Stomach smooth muscle (tissue), 2 donors: ENCODE data around the gene KIF2A.

ENCODE experiments used
- H3K27ac ChIP-seq: one replicate; pipeline ENCODE4 v1.7.0; 2013; ENCODE audit warnings: mild to moderate bottlenecking, low read length, inconsistent platforms
- H3K27me3 ChIP-seq, 2 donors: one replicate each; pipeline ENCODE4 v1.7.0; 2013; ENCODE audit warnings: low read length in 2 of 2; ENCODE audit not compliant: insufficient read depth in 2 of 2, control insufficient read depth in 1 of 2
- H3K36me3 ChIP-seq, 2 donors: one replicate each; pipeline ENCODE4 v1.7.0; 2013; ENCODE audit warnings: low read length in 2 of 2; ENCODE audit not compliant: control insufficient read depth in 2 of 2, insufficient read depth in 2 of 2
- H3K4me1 ChIP-seq: one replicate; pipeline ENCODE4 v1.7.0; 2013; ENCODE audit warnings: low read length; ENCODE audit not compliant: control insufficient read depth, insufficient read depth
- H3K4me3 ChIP-seq, 2 donors: one replicate each; pipeline ENCODE4 v1.7.0; 2013; ENCODE audit warnings: low read length in 2 of 2
- H3K9ac ChIP-seq, 2 donors: one replicate each; pipeline ENCODE4 v1.7.0; 2013; ENCODE audit warnings: low read length in 2 of 2, mild to moderate bottlenecking in 1 of 2
- H3K9me3 ChIP-seq, 2 donors: one replicate each; pipeline ENCODE4 v1.7.0; 2013; ENCODE audit warnings: low read length in 2 of 2; ENCODE audit not compliant: control insufficient read depth in 2 of 2
- donor health status: healthy.
- donor health status: Pancreatic carcinoma.

KIF2A gene

DNA sequence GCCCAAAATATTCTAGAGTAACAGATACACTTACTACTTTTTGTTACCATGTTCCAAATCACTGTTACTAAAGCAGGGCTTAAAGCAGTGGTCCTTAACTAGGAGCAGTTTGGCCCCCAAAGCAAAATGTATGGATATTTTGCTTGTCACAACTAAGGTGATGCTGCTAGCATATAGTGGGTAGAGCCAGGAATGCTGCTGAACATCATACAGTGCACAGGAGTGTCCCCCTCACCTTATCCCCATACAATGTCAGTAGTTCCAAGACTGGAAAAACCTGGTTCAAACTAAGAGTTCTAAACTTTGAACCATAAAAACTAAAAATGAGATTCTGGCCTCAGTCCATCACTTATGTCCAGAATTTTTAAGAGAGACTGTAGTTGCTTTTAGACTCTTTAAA lies 69.6 kb downstream of the KIF2A start:
- Histone ChIP-seq H3K27ac (no peak overlapping the region), H3K27me3 (no peaks in the 10 kb centered on the region), H3K9ac (no peak overlapping the region), H3K36me3 (peaks cover 30 to 36% of the 10 kb centered on the region in 2 donors), H3K4me1 (no peaks in the 10 kb centered on the region), H3K9me3 (no peaks in the 10 kb centered on the region), H3K4me3 (no peak overlapping the region)

DNA sequence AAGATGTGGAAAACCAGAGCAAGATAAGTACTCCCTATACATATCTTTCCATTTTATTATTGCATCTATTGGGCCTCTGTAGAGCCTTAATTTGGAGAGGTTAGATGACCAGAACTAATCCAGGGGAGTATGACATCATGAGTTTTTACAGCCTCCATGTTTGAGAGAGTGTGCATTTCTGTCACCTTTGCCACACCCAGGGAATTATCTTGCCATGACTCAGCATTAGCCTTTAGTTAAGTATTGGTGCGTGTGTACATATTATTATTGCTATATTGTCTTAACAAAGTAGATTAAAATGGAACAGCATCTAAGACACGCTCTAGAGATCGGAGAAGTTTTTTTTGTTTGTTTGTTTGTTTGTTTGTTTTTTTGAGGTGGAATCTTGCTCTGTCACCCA lies 70.1 kb downstream of the KIF2A start:
- Histone ChIP-seq H3K36me3 (peaks cover 31 to 36% of the 10 kb centered on the region in 2 donors), H3K27ac (no peak overlapping the region), H3K9ac (no peak overlapping the region), H3K4me3 (no peak overlapping the region), H3K4me1 (no peaks in the 10 kb centered on the region), H3K27me3 (no peaks in the 10 kb centered on the region), H3K9me3 (no peaks in the 10 kb centered on the region)

DNA sequence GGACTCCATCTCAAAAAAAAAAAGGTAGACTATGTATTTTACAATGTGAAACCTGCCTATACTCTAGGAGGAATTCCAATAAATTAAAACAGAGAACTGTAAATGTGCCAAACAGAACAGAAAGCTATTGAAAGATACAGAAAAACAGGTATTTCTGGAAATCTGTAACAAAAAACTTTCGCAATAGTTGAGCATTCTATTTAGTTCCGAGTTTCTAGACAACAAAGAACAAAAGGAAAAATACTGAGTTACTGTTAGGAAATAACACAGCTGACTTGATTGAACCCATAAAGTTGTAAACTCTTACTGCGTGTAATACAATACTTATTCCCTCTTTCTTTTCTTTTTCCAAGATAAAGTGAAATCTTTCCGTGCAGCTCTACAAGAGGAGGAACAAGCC lies 79.1 kb downstream of the KIF2A start:
- Histone ChIP-seq H3K27me3 (no peaks in the 10 kb centered on the region), H3K36me3 (peaks cover 18 to 32% of the 10 kb centered on the region in 2 donors), H3K27ac (no peak overlapping the region), H3K9ac (no peak overlapping the region), H3K4me1 (no peaks in the 10 kb centered on the region), H3K9me3 (no peaks in the 10 kb centered on the region), H3K4me3 (no peak overlapping the region)

DNA sequence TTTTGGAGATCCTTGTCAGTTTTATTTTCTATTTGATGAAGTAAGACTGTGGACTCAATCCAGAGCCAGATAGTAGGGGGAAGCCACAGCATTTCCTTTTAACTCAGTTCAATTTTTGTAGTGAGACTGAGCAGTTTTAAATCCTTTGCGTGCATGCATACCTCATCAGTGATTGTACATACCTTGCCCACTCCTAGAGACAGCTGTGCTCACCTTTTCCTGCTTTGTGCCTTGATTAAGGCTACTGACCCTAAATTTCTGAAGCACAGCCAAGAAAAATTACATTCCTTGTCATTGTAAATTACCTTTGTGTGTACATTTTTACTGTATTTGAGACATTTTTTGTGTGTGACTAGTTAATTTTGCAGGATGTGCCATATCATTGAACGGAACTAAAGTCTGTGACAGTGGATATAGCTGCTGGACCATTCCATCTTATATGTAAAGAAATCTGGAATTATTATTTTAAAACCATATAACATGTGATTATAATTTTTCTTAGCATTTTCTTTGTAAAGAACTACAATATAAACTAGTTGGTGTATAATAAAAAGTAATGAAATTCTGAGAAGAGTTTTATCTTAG lies 79.9 kb downstream of the KIF2A start:
- Histone ChIP-seq H3K4me1 (no peaks in the 10 kb centered on the region), H3K4me3 (no peak overlapping the region), H3K27ac (no peak overlapping the region), H3K27me3 (no peaks in the 10 kb centered on the region), H3K9me3 (no peaks in the 10 kb centered on the region), H3K9ac (no peak overlapping the region), H3K36me3 (peaks cover 22 to 30% of the 10 kb centered on the region in 2 donors)

DNA sequence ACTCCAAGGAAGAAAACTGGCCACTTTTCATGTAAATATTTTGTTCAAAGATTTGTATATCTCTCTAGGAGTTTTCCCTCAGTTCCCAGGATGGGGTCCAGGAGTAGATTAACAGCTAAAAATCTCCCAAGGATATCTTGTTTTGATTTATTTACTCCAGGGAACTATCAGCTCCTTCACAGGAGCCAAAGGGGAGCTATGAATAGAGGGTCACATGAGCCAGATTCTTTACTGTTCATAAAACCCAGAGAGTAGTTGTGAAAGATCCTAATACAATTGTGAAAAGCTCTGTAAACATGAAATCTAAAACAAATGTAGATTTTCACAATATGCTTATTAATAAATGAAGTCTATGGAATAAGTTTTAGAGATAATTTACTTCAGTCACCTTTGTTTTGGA lies 80.8 kb downstream of the KIF2A start:
- no peaks in the 10 kb centered on the region for H3K4me1 ChIP-seq
- peaks cover 21 to 30% of the 10 kb centered on the region in 2 donors for H3K36me3 ChIP-seq
- no peak overlapping the region for H3K27ac ChIP-seq
- no peaks in the 10 kb centered on the region for H3K27me3 ChIP-seq
- no peaks in the 10 kb centered on the region for H3K9me3 ChIP-seq
- H3K4me3 ChIP-seq: no peak overlapping the region
- no peak overlapping the region for H3K9ac ChIP-seq

DNA sequence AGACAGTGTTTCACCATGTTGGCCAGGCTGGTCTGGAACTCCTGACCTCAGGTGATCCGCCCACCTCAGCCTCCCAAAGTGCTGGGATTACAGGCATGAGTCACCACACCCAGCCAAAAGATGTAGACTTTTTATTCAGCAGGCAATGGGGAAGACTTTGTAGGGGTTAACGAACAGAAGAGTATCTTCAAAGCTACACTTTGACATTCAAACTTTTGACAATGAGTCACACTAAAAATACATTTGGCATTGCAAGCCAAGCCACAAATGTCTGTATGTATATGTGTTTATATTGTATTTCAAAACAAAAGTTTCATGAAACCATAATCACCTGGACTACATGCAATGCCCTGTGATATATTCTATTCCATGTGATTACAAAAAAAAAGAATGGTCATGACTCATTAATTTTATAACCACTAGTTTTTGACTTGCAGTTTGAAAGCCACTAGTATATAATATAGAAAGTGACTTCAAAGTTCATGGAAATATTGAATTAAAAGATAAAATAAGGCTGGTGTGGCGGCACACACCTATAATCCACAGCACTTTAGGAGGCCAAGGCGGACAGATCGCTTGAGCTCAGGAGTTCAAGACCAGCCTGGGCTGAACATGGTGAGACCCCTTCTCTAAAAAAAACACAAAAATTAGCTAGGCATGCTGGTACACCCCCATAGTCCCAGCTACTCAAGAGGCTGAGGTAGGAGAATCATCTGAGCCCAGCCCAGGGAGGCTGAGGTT lies 89.4 kb downstream of the KIF2A start:
- no peak overlapping the region for H3K27ac ChIP-seq
- H3K9ac ChIP-seq: no peak overlapping the region
- no peaks in the 10 kb centered on the region for H3K9me3 ChIP-seq
- no peaks in the 10 kb centered on the region for H3K27me3 ChIP-seq
- no peak overlapping the region for H3K4me3 ChIP-seq
- peaks cover 24 to 27% of the 10 kb centered on the region in 2 donors for H3K36me3 ChIP-seq
- H3K4me1 ChIP-seq: no peaks in the 10 kb centered on the region

DNA sequence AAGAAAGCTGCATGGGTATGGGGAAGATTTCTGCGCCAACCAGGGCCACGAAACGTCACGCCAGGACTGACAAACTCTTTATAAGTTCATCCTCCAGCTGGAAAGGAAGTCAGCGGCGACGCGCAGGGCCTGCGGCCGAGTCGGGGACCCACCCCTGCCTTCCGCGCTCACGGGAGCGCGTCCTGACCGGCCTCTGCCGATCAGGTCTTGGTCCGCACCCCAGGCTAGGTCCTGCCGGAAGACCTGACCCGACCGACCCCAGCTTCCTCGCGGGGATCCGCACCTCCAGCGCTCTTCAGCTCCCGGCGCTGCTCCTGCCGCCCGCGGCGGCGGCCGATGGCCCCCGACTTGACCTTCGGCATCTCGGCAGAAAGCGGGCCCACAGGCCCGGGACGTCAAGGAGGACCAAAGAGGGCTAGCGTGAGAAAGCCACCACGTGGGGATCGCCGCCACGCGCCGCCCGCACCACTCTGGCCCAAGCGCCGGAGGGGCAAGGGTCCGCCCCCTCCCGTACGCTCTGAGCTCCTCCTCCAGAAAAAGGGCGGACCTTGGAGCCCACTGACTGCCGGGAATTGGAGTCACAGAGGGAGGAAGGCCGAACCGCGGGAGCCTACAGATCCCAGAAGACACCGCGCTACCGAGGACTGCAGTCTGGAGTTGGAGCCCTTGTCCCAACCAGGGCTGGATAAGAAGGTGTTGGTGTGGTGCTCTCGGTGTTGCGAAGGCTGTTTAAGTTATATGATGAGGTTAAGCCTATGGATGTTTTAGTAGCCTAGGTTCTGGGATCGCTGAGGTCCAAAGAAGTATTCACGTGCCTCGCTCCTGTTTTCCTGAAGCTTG lies 97.6 kb downstream of the KIF2A start, which contains the start of gene DIMT1:
Gene DIMT1, minus strand, starts transcription at position 495 of the 840 bp plus-strand sequence. Its CDS starts 133 bp downstream, at position 362.
- Histone ChIP-seq H3K36me3 (peaks cover 0 to 5% of the 10 kb centered on the region in 2 donors), H3K4me1 (peaks cover 5% of the 10 kb centered on the region), H3K27me3 (no peaks in the 10 kb centered on the region), H3K27ac (peak within 1 kb of the TSS; percentile 89), H3K9me3 (no peaks in the 10 kb centered on the region), H3K4me3 (peak within 1 kb of the TSS; percentile 93 to 99), H3K9ac (peak within 1 kb of the TSS; percentile 90 to 92)

DNA sequence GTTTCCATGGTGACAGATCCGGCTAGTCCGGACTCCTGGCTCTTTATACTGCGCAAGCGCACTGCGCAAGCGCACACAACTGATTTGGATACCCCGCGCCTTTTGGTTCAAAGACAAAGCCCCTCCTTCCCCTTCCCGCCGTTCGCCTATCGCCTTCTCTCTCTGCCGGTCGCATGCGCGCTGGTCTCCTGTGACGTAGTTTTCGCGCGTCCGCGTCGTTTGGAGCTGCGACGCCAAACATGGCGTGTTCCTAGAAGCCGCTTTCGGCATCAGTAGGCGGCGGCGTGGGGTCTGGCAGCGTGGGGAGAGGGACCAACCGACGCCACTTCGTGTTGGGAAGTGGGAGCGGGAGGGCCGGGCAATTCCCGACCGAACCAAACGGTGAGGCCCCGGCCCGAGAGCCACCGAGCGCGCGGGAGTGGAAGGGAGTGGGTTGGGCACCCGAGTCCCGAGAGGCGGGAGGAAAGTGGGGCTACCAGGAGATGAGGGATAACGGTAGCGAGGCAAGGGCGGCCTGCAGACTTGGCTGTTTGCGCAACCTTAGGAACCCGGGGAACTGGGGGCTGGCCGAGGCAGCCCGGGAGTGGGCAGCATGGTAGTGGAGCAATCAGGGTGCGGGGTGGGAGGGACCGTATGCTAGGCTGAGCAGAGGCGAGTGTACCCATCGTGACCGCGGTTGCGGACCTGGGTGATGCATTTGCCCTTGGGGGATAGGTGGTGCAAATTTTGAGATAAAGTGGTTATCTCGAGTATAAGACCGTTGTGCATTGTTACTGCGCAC lies 106.7 kb downstream of the KIF2A start, which contains the start of gene IPO11:
Gene IPO11, plus strand, starts transcription at position 215 of the 781 bp plus-strand sequence. CDS start 24,517 bp downstream, outside the sequence.
- no peaks in the 10 kb centered on the region for H3K27me3 ChIP-seq
- no peaks in the 10 kb centered on the region for H3K9me3 ChIP-seq
- no peaks in the 10 kb centered on the region for H3K36me3 ChIP-seq
- H3K27ac ChIP-seq: peak within 1 kb of the TSS; percentile 70
- peak within 1 kb of the TSS; percentile 62 to 84 for H3K9ac ChIP-seq
- peak within 1 kb of the TSS; percentile 78 to 95 for H3K4me3 ChIP-seq
- peaks cover 7% of the 10 kb centered on the region for H3K4me1 ChIP-seq

DNA sequence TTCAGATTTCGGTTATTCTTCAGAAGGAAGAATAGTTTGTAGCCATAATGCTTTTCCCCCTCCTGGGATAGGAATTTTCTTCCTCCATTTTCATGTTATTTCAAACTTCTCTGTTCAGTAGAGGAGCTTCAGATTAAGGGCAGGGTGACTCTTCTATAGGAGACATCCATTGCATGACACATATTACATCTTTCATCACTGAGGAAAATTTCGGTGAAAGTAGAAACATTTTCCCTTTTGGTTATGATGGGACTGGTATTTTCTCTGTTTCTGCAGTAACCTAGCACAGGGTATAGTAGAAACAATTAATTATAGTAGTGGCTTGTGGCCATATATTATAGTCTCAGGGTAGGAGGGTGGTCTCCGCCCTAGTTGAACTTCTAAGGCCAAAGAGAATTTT lies 107.7 kb downstream of the KIF2A start:
- Histone ChIP-seq H3K9ac (no peak overlapping the region), H3K27me3 (no peaks in the 10 kb centered on the region), H3K4me1 (peaks cover 7% of the 10 kb centered on the region), H3K9me3 (no peaks in the 10 kb centered on the region), H3K27ac (no peak overlapping the region), H3K36me3 (no peaks in the 10 kb centered on the region), H3K4me3 (peak overlapping the region; percentile 78 to 95)

DNA sequence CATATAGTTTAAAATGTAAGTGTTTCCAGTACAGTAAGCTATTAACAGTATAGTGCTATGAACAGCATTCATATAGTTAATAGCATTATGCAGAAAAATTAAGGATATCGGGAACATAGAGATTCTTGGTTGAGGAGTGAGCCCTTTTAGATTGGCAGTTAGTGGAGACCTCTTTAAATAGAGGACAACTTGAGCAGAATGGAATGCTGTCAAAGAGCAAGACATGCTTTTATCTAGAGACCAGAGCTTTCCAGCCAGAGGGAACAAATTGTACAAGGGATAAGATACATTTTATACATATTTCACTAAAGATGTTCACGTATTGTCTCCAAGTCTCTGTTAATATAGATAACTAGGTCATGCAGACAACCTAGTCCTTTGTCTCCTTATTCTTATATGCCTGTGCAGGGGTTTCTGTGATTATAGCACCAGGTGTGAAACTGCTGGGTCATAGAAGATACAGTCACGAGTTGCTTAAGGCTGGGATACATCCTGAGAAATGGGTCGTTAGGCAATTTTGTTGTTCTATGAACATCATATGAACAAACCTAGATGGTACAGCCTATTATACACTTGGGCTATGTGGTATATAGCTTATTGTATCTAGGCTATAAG lies 112.6 kb downstream of the KIF2A start:
- Histone ChIP-seq H3K27ac (no peak overlapping the region), H3K27me3 (no peaks in the 10 kb centered on the region), H3K4me3 (no peak overlapping the region), H3K4me1 (peaks cover 2% of the 10 kb centered on the region), H3K9me3 (no peaks in the 10 kb centered on the region), H3K36me3 (no peaks in the 10 kb centered on the region), H3K9ac (no peak overlapping the region)
